Aorta (tissue), 5 donors: ENCODE measurements around the gene SOX18. TPM values are rescaled to one million over a fixed set of nuclear protein-coding genes. Genes with fewer than 3 reads are reported as not detected.

ENCODE experiments used
- ATAC-seq: fragments of 200-7000 bp; cut with Tn5 transposase; one replicate; pipeline ENCODE4 v1.9.1; 2022; ENCODE audit warnings: moderate library complexity; ENCODE audit not compliant: low FRiP score
- DNase-seq, 2 donors: peaks; one replicate each; pipeline ENCODE4 v3.0.0-alpha.2; 2020
- H3K27ac ChIP-seq, 2 donors: one replicate each; pipeline ENCODE4 v1.5.1; 2013; ENCODE audit warnings: low read length in 2 of 2, mild to moderate bottlenecking in 2 of 2, moderate library complexity in 2 of 2, control low read depth in 1 of 2, inconsistent platforms in 1 of 2, low read depth in 1 of 2
- H3K27me3 ChIP-seq, 2 donors: one replicate each; pipeline ENCODE4 v1.6.1; 2013; ENCODE audit warnings: control low read depth in 1 of 2, low read length in 1 of 2, mild to moderate bottlenecking in 1 of 2, moderate library complexity in 1 of 2; ENCODE audit not compliant: insufficient read depth in 2 of 2, control insufficient read depth in 1 of 2
- H3K36me3 ChIP-seq, 2 donors: one replicate each; pipeline ENCODE4 v1.6.1; 2013; ENCODE audit warnings: control low read depth in 1 of 2, low read length in 1 of 2, mild to moderate bottlenecking in 1 of 2; ENCODE audit not compliant: insufficient read depth in 2 of 2, control insufficient read depth in 1 of 2
- H3K4me1 ChIP-seq, 2 donors: one replicate each; pipeline ENCODE4 v1.6.1; 2013; ENCODE audit warnings: low read length in 2 of 2, control low read depth in 1 of 2, mild to moderate bottlenecking in 1 of 2, moderate library complexity in 1 of 2; ENCODE audit not compliant: insufficient read depth in 2 of 2, control insufficient read depth in 1 of 2
- H3K4me3 ChIP-seq, 2 donors: one replicate each; pipeline ENCODE4 v1.5.1; 2013; ENCODE audit warnings: low read length in 2 of 2, control low read depth in 1 of 2, mild to moderate bottlenecking in 1 of 2
- H3K9me3 ChIP-seq: one replicate; pipeline ENCODE4 v1.6.1; 2013; ENCODE audit warnings: mild to moderate bottlenecking, low read length; ENCODE audit not compliant: control insufficient read depth
- WGBS, 2 donors: extraction: QIAGEN DNeasy Blood & Tissue Kit; methylation state at CpG; one replicate each; pipeline ENCODE4 v1.1.7; 2013; 5-methylcytosine and 5-hydroxymethylcytosine counted together
- intact Hi-C, 2 donors: fragments of 100-400 bp; cut with DNase I; formaldehyde crosslinking; loops; one replicate each; pipeline versions ENCODE4 v1.14.2 to v1.15.0; 2022
- polyA plus RNA-seq, 2 donors: library from polyadenylated mRNA; stranded (reverse); fragments of 200-250 nt; gene quantifications; one replicate each; pipeline ENCODE4 v1.2.3, GENCODE V29; 2013
- total RNA-seq, 2 donors: library from RNA; stranded (reverse); fragmentation: NEBNext Ultra II Directional; extraction: Animal tissue kit (Norgen Biotek cat#: 25700); gene quantifications; one replicate each; pipeline ENCODE4 v1.2.1, GENCODE V29; 2021
- donor health status: healthy with polysubstance abuse.
- donor health status: Bipolar disorder and iron deficiency.
- donor health status: DM: no; HTN: no; CAD: no.
- donor health status: DM: no; HTN: no; CAD: no.
- donor health status: DM: yes; HTN: yes; CAD: no.

Gene SOX18
- total and polyA plus RNA-seq, 4 donors = 1.3 to 186 (median 22.9) TPM

- 79 to 82% methylated on average over 14 of the region's 14 CpGs for WGBS, 2 donors
- DNase-seq (no peak), ATAC-seq (no peak)
- Histone ChIP-seq H3K4me1 (no peaks in the 10 kb centered on the region), H3K36me3 (no peaks in the 10 kb centered on the region), H3K27ac (no peak overlapping the region), H3K4me3 (no peak overlapping the region), H3K27me3 (no peaks in the 10 kb centered on the region), H3K9me3 (no peaks in the 10 kb centered on the region)
- intact Hi-C loops = no loop called here
Observed at GRCh38 chr20:64072498-64073063, 23.1 kb upstream of the SOX18 start.

- 87 to 89% methylated on average over 29 to 30 of the region's 30 CpGs for WGBS, 2 donors
- intact Hi-C loops = no loop called here
- no peak for DNase-seq
- ATAC-seq = no peak
- H3K9me3 ChIP-seq = no peaks in the 10 kb centered on the region
- no peak overlapping the region for H3K27ac ChIP-seq
- no peaks in the 10 kb centered on the region for H3K36me3 ChIP-seq
- no peaks in the 10 kb centered on the region for H3K4me1 ChIP-seq
- no peaks in the 10 kb centered on the region for H3K27me3 ChIP-seq
- H3K4me3 ChIP-seq = no peak overlapping the region
Observed at GRCh38 chr20:64071341-64072332, 22.2 kb upstream of the SOX18 start.

DNA sequence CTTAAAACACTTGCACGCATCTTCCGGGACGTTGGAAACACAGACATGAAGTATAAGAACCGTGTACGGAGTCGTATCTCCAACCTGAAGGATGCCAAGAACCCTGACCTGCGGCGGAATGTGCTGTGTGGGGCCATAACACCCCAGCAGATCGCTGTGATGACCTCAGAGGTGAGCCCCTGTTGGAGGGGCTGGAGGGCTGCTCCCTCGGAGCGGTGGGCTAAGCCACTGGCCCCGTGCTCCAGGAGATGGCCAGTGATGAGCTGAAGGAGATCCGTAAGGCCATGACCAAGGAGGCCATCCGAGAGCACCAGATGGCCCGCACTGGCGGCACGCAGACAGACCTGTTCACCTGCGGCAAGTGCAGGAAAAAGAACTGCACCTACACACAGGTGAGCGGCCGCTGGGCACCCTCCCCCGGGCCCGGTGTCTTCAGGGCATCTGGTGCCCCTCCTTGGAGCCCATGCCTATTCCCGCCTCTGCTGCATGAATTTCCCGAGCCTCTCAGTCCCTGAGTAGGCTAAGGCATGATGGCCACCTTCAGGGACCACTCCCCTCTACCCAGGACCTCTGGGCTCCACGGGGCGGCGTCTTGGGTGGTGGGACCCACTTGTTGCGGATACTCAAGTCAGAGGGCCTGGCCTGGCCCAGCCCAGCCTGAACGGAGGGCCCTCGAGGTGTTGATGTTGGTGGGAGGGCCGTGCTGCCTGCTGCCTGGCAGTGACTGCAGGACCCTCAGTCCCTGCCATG, 21.0 kb upstream of the SOX18 start:
- ATAC-seq (no peak), DNase-seq (no peak)
- no peak overlapping the region for H3K27ac ChIP-seq
- no peaks in the 10 kb centered on the region for H3K27me3 ChIP-seq
- no peaks in the 10 kb centered on the region for H3K36me3 ChIP-seq
- H3K4me3 ChIP-seq = no peak overlapping the region
- no peaks in the 10 kb centered on the region for H3K9me3 ChIP-seq
- intact Hi-C loops = no loop called here
- 92 to 93% methylated on average over 30 to 31 of the region's 31 CpGs for WGBS, 2 donors
- H3K4me1 ChIP-seq = no peaks in the 10 kb centered on the region

GRCh38 chr20:64069614-64070243, 20.3 kb upstream of the SOX18 start:
- H3K36me3 ChIP-seq = no peaks in the 10 kb centered on the region
- no peak for DNase-seq
- no peak overlapping the region for H3K4me3 ChIP-seq
- intact Hi-C loops = no loop called here
- no peak overlapping the region for H3K27ac ChIP-seq
- no peaks in the 10 kb centered on the region for H3K9me3 ChIP-seq
- ATAC-seq = no peak
- no peaks in the 10 kb centered on the region for H3K4me1 ChIP-seq
- WGBS, 2 donors = 64 to 68% methylated on average over 13 to 14 of the region's 14 CpGs
- no peaks in the 10 kb centered on the region for H3K27me3 ChIP-seq

DNA sequence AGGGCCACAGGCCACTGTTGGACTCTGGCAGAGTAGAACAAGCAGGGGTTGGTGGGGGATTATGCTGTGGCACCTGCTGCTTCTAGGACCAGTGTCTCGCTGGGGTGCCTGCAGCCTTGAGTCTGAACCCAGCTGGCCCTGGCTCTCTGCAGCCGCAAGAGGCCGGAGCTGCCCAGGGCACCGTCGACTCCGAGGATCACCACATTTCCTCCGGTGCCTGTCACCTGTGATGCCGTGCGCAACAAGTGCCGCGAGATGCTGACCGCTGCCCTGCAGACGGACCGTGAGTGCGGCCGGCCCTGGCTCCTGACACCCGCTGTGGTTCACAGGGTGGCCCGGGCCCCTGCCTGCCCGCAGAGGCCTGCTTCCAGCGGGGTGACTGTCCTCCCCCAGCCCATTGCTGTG, 19.8 kb upstream of the SOX18 start:
- intact Hi-C loops = no loop called here
- Histone ChIP-seq H3K36me3 (no peaks in the 10 kb centered on the region), H3K27me3 (no peaks in the 10 kb centered on the region), H3K4me3 (no peak overlapping the region), H3K4me1 (no peaks in the 10 kb centered on the region), H3K27ac (no peak overlapping the region), H3K9me3 (no peaks in the 10 kb centered on the region)
- DNase-seq = no peak
- ATAC-seq = no peak
- 89 to 92% methylated on average over 20 of the region's 20 CpGs for WGBS, 2 donors

GRCh38 chr20:64068386-64069208, 19.2 kb upstream of the SOX18 start:
- 78 to 81% methylated on average over 12 of the region's 12 CpGs for WGBS, 2 donors
- Histone ChIP-seq H3K27ac (no peak overlapping the region), H3K27me3 (no peaks in the 10 kb centered on the region), H3K36me3 (no peaks in the 10 kb centered on the region), H3K4me1 (no peaks in the 10 kb centered on the region), H3K4me3 (no peak overlapping the region), H3K9me3 (no peaks in the 10 kb centered on the region)
- DNase-seq (no peak), ATAC-seq (no peak)
- intact Hi-C loops = no loop called here

- 75 to 77% methylated on average over 12 of the region's 12 CpGs for WGBS, 2 donors
Observed at GRCh38 chr20:64067733-64068307, 18.4 kb upstream of the SOX18 start.

More at GRCh38 chr20:64067733-64068307, 18.4 kb upstream of the SOX18 start:
- H3K36me3 ChIP-seq = no peaks in the 10 kb centered on the region
- no peaks in the 10 kb centered on the region for H3K9me3 ChIP-seq
- no peaks in the 10 kb centered on the region for H3K27me3 ChIP-seq
- H3K27ac ChIP-seq = no peak overlapping the region
- intact Hi-C loops = no loop called here
- DNase-seq = no peak
- no peak for ATAC-seq
- no peaks in the 10 kb centered on the region for H3K4me1 ChIP-seq
- no peak overlapping the region for H3K4me3 ChIP-seq
